LHCN-M2 (cell line): ENCODE data around the gene CCDC138. TPM values are rescaled to one million over a fixed set of nuclear protein-coding genes. Genes with fewer than 3 reads are reported as not detected.

Experiments
- DNase-seq: peaks from one replicate; pipeline ENCODE4 v3.0.0-alpha.2; 2012; ENCODE audit warnings: low read depth
- total RNA-seq: library from RNA; depleted of rRNA; stranded (reverse); fragments of >200 nt; gene quantifications from 2 replicates; pipeline ENCODE4 v1.2.3, GENCODE V29; 2014; rRNA removed

CCDC138 gene
- total RNA-seq, 1 experiment from 2014 or later = 8.0 TPM

DNA sequence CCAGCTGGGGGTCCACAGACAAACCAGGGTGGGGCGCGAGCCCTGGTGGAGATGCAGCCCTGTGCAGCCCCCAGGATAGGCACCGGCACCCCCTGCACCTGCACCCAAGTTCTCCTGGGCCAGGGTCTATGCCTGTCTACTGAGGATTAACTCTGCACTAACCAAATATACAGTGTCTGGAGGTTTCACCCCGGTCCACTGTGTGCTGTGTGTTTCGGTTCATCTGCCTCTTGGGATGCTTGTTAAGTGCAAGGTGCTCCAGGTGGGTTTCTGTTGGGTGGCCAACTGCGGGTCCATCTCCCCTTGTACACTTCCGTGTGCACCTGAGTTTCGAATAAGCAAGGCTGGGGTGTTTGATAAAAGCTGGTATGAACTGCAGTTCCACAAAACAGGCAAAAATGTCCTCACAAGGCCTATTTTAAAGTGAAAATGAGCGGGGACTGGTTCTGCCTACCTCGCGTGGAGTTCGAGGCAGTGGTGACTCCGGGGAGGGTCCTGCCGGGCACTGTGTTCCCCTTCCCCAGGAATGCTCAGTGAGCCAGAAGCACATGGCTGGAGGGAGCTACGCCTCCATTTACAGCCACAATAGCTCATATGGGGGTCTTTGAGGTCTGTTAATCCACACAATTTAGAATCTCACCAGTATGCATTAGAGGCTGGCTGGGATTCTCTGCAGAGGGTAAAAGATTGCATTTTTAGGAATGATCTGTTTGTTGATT is 131.7 kb downstream of the CCDC138 start:
- DNase-seq = no peak

- no peak for DNase-seq
Measured at GRCh38 chr2:108918941-108919341, 132.4 kb downstream of the CCDC138 start.

DNA sequence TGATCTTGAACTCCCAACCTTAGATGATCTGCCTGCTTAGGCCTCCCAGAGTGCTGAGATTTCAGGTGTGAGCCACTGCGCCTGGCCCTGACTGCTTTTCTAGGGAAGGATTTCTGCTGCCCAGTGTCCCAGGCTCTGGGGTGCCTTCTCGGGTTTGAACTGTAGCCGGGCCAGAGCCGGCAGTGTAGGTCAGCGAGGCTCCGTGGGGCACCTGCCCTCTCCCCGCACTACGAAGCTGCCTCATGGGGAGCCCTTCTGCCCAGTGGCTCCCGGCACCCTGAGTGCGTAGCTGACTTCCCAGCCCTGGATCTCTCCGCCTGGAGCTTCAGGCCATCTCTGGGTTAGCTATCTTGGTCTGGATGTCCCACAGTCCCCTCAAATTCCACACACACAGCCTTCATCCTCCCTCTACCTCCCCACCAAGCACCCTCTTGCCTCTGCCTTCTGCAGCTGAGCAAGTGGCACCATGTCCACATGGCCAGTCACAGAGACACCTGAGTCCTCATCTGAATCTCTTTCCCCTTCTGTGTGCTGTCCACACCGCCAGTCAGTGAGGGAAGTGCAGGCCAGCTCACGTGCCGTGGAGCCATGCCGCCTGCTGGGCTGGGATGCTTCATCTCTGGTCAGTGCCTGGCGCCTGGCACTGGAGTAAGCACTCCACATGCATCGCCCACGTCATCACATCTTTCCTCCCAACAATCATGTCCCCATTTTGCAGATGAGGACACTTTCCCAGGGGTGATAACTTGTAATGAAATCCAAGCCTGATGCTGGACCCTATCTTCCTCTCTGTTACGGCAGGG is 133.2 kb downstream of the CCDC138 start:
- no peak for DNase-seq

GRCh38 chr2:108920686-108921085 is 134.1 kb downstream of the CCDC138 start:
- no peak for DNase-seq

GRCh38 chr2:108921096-108922030 is 134.8 kb downstream of the CCDC138 start:
- no peak for DNase-seq

DNA sequence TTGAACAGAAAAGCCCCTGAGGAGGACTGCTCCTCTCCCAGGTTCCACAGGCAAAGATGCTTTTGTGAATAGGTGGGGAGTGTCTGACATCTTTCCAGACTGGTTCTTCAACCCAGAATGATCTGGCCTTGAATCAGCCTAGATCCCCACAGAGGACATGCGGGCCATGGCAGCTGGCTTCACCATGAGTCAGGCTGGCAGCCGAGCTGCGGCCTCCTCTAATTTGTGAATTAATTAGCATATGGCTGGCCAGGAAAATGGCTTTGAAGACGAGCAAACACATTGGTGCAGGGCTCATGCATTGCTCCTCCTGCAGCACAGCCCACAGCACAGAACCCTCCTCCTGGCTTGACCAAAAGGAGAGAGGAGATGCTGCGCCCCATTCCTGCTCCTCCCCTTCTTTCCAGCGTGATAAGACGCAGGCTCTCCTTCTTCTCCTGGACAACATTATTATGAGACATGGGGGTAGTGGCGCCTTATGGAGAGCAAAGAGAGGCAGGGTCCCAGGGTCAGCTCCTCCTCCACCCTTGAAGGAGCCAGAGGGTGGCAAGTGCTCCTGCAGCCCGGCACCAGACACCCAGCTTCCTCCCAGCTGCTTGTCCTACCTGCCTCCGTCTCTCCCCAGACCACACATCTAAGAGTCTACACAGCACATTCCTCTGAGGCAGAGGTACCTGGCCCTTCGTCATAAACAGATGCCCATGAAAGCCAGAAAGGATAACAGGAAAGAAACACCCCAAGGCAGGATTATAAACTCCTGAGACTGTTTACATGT is 135.8 kb downstream of the CCDC138 start:
- DNase-seq = peak; percentile 50

- DNase-seq = no peak
Measured at GRCh38 chr2:108923019-108923700, 136.6 kb downstream of the CCDC138 start.

- no peak for DNase-seq
Measured at GRCh38 chr2:108923736-108924579, 137.4 kb downstream of the CCDC138 start.

GRCh38 chr2:108924580-108925251 is 138.1 kb downstream of the CCDC138 start:
- DNase-seq = no peak

- DNase-seq = no peak
Measured at GRCh38 chr2:108925286-108925685, 138.7 kb downstream of the CCDC138 start.

GRCh38 chr2:108925735-108926134 is 139.2 kb downstream of the CCDC138 start:
- DNase-seq = no peak

Other genes with a start within 250 kb of the CCDC138 start
- 65.9 and 72.3 TPM in 2 replicates for gene RANBP2, start 67.3 kb upstream of the CCDC138 start, total RNA-seq
- gene EDAR, start 202.4 kb downstream of the CCDC138 start, total RNA-seq = not detected in 2 replicates